Subcutaneous abdominal adipose tissue (tissue), 5 donors: ENCODE results near the gene TTLL11.

Experiments used
- H3K27ac ChIP-seq: one replicate; pipeline ENCODE4 v1.7.0; 2013; ENCODE audit warnings: low read depth, mild to moderate bottlenecking, inconsistent platforms, low read length, moderate library complexity
- H3K27me3 ChIP-seq, 5 donors: one replicate each; pipeline ENCODE4 v1.7.0; 2013; ENCODE audit warnings: low read length in 5 of 5, inconsistent platforms in 1 of 5; ENCODE audit not compliant: control insufficient read depth in 5 of 5, insufficient read depth in 4 of 5
- H3K36me3 ChIP-seq, 5 donors: one replicate each; pipeline ENCODE4 v1.7.0; 2013; ENCODE audit warnings: low read length in 5 of 5; ENCODE audit not compliant: control insufficient read depth in 5 of 5, insufficient read depth in 5 of 5
- H3K4me1 ChIP-seq, 5 donors: one replicate each; pipeline ENCODE4 v1.7.0; 2013; ENCODE audit warnings: low read length in 5 of 5, mild to moderate bottlenecking in 3 of 5, moderate library complexity in 1 of 5; ENCODE audit not compliant: control insufficient read depth in 5 of 5, insufficient read depth in 5 of 5
- H3K4me3 ChIP-seq, 5 donors: one replicate each; pipeline ENCODE4 v1.7.0; 2013; ENCODE audit warnings: low read length in 5 of 5, low read depth in 1 of 5
- H3K9ac ChIP-seq, 5 donors: one replicate each; pipeline ENCODE4 v1.7.0; 2013; ENCODE audit warnings: low read length in 5 of 5, mild to moderate bottlenecking in 4 of 5, moderate library complexity in 3 of 5
- H3K9me3 ChIP-seq, 5 donors: one replicate each; pipeline ENCODE4 v1.7.0; 2013; ENCODE audit warnings: low read length in 5 of 5; ENCODE audit not compliant: control insufficient read depth in 5 of 5
- donor health status: healthy.
- donor health status: healthy.
- donor health status: healthy.
- donor health status: healthy.
- donor health status: healthy.

TTLL11 gene

GRCh38 chr9:121776001-121776738 lies 316.9 kb downstream of the TTLL11 start:
- H3K27ac ChIP-seq, result no peak overlapping the region
- no peaks in the 10 kb centered on the region for H3K27me3 ChIP-seq
- peaks cover 0 to 11% (median 4%) of the 10 kb centered on the region in 5 donors for H3K9me3 ChIP-seq
- H3K9ac ChIP-seq, result no peak overlapping the region
- H3K4me3 ChIP-seq, result no peak overlapping the region
- H3K36me3 ChIP-seq, result peaks cover 11 to 78% (median 74%) of the 10 kb centered on the region in 5 donors
- H3K4me1 ChIP-seq, result peaks cover 0 to 13% (median 0%) of the 10 kb centered on the region in 5 donors

GRCh38 chr9:121774715-121775613 lies 318.1 kb downstream of the TTLL11 start:
- Histone ChIP-seq H3K4me3 (no peak overlapping the region), H3K36me3 (peaks cover 11 to 80% (median 75%) of the 10 kb centered on the region in 5 donors), H3K9me3 (peaks cover 0 to 11% (median 4%) of the 10 kb centered on the region in 5 donors), H3K9ac (no peak overlapping the region), H3K27me3 (no peaks in the 10 kb centered on the region), H3K4me1 (peaks cover 0 to 10% (median 0%) of the 10 kb centered on the region in 5 donors), H3K27ac (no peak overlapping the region)

GRCh38 chr9:121773954-121774714 lies 319.0 kb downstream of the TTLL11 start:
- no peaks in the 10 kb centered on the region for H3K27me3 ChIP-seq
- no peak overlapping the region for H3K27ac ChIP-seq
- H3K4me3 ChIP-seq, result no peak overlapping the region
- peaks cover 11 to 89% (median 83%) of the 10 kb centered on the region in 5 donors for H3K36me3 ChIP-seq
- peaks cover 0 to 6% (median 0%) of the 10 kb centered on the region in 5 donors for H3K4me1 ChIP-seq
- peaks cover 0 to 11% (median 4%) of the 10 kb centered on the region in 5 donors for H3K9me3 ChIP-seq
- H3K9ac ChIP-seq, result no peak overlapping the region

- H3K27ac ChIP-seq, result no peak overlapping the region
Measured at GRCh38 chr9:121773286-121773953, 319.7 kb downstream of the TTLL11 start.

GRCh38 chr9:121772600-121773285 lies 320.4 kb downstream of the TTLL11 start:
- Histone ChIP-seq H3K27me3 (no peaks in the 10 kb centered on the region), H3K4me1 (no peaks in the 10 kb centered on the region), H3K27ac (no peak overlapping the region), H3K9ac (no peak overlapping the region), H3K9me3 (peaks cover 0 to 2% (median 0%) of the 10 kb centered on the region in 5 donors), H3K36me3 (peaks cover 6 to 99% (median 94%) of the 10 kb centered on the region in 5 donors), H3K4me3 (no peak overlapping the region)

More at GRCh38 chr9:121773286-121773953, 319.7 kb downstream of the TTLL11 start:
- Histone ChIP-seq H3K4me1 (no peaks in the 10 kb centered on the region), H3K36me3 (peaks cover 11 to 96% (median 88%) of the 10 kb centered on the region in 5 donors), H3K9ac (no peak overlapping the region), H3K27me3 (no peaks in the 10 kb centered on the region), H3K9me3 (peaks cover 0 to 9% (median 4%) of the 10 kb centered on the region in 5 donors), H3K4me3 (no peak overlapping the region)
